GM12892 (cell line): Measurements from ENCODE around the gene NUDCD3.

Source experiments
- POLR2A ChIP-seq: IDR thresholded peaks from 2 replicates; pipeline ENCODE4 v1.6.1; 2011; ENCODE audit warnings: low read depth, low read length, control low read depth
- POLR2AphosphoS5 ChIP-seq: IDR thresholded peaks from 2 replicates; pipeline ENCODE4 v1.6.1; 2011; ENCODE audit warnings: low read depth, low read length, control low read depth

DNA sequence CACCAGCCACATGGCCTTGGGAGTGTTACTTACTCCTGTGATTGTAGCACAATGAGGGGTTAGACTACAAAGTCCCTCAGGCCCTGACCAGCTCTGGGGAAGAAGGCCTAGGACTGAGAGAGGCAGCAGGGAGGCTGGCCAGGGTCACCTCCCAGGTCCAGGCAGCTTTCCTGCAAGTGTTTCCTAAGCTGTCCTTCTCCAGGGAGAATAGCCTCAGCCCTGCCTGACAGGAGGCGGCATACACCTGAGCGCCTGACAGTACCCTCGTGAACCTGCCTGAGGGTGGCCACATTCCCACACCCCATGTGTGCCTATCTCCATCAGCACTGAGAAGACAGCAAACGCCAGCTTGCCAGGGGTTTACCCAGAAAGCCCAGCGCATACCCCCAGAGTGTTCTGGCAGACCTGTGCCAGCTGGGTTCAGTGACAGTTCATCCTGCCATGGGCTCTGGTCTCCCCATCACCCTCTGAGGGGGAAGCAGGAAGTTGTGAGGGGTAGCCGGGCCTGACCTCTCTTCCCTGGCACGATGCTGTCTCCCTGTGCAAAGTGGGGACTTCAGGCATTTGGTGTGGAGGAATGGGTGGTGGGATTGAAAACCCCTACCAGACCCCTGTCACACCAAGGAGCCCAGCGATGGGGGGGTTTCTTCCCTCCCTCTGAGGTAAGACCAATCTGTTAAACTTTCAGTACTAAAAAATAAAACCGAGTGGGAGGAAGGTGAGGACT is 108.8 kb downstream of the NUDCD3 start:
- TF ChIP-seq POLR2AphosphoS5 (no peak; the same call in 1 of the 2 replicates), POLR2A (no peak)
